ENCODE results near the gene RBMS3. TPM values are rescaled to one million over a fixed set of nuclear protein-coding genes. Genes with fewer than 3 reads are reported as not detected.

Gene RBMS3
- total RNA-seq, 1 experiment from 2014 or later, result 74.2 TPM

DNA sequence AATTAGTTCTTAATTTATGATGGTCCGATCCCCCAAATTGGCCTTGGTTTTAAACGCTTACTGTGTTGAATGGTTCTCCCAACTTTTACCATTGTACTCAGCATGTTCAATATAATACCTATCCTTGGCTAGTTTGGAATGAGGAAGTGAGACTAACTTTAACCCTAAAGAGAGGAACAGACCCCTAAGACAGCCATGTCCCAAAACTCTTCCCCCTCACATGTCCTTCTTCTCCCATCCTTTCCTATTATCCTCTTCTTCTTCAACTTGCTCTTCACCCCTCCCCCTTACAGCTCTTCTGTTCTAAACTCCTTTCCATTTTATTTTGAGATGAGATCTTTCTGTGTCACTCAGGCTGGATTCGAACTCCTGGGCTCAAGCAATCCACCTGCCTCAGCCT is 116.5 kb downstream of the RBMS3 start:
- peaks cover 6% of the 10 kb centered on the region for H3K9me3 Mint-ChIP-seq (ENCODE audit: unreplicated experiment)
- no peaks in the 10 kb centered on the region for H3K27me3 Mint-ChIP-seq (ENCODE audit: insufficient read depth, unreplicated experiment)
- CTCF ChIA-PET, result no interaction called here
- no TSS peak for BruUV-seq (replicated peaks)
- peaks cover 6% of the 10 kb centered on the region for H3K4me1 Mint-ChIP-seq (ENCODE audit: insufficient read depth, unreplicated experiment)
- no peak overlapping the region for H3K4me3 Mint-ChIP-seq (ENCODE audit: unreplicated experiment)
- POLR2A ChIA-PET, result no interaction called here
- TF ChIP-seq, protein P1, sequence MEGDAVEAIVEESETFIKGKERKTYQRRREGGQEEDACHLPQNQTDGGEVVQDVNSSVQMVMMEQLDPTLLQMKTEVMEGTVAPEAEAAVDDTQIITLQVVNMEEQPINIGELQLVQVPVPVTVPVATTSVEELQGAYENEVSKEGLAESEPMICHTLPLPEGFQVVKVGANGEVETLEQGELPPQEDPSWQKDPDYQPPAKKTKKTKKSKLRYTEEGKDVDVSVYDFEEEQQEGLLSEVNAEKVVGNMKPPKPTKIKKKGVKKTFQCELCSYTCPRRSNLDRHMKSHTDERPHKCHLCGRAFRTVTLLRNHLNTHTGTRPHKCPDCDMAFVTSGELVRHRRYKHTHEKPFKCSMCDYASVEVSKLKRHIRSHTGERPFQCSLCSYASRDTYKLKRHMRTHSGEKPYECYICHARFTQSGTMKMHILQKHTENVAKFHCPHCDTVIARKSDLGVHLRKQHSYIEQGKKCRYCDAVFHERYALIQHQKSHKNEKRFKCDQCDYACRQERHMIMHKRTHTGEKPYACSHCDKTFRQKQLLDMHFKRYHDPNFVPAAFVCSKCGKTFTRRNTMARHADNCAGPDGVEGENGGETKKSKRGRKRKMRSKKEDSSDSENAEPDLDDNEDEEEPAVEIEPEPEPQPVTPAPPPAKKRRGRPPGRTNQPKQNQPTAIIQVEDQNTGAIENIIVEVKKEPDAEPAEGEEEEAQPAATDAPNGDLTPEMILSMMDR (IDR thresholded peaks at IDR 0.05; ENCODE audit: unreplicated experiment), result no peak
- peaks cover 4% of the 10 kb centered on the region for H3K36me3 Mint-ChIP-seq (ENCODE audit: insufficient read depth, unreplicated experiment)
- H3K27ac Mint-ChIP-seq (ENCODE audit: low read depth, unreplicated experiment), result no peak overlapping the region
- intact Hi-C loops (cut with micrococcal nuclease), result no loop called here
- DNase-seq (ENCODE audit: unreplicated experiment), result no peak

DNA sequence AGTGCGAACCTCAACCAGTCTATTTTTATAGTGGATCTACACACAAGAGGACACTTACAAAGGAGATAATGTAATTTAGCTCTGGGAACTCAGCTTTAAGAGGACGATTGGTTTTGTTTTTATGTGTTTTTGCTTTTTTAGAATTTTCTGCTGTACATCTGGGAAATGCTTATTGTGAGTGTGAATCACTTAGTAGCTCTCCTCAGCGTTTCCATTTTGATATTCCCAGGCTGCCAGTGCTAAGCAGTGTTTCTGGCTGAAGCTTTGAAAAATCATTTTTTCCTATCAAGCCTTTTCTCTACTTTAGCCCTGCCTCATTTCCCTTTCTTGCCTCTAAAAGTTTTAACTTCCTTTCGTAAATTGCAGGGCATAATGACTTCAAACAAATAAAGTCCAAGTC is 117.9 kb downstream of the RBMS3 start:
- TF ChIP-seq, protein P1 (IDR thresholded peaks at IDR 0.05; ENCODE audit: unreplicated experiment), result no peak
- H3K27me3 Mint-ChIP-seq (ENCODE audit: insufficient read depth, unreplicated experiment), result no peaks in the 10 kb centered on the region
- H3K27ac Mint-ChIP-seq (ENCODE audit: low read depth, unreplicated experiment), result no peak overlapping the region
- BruUV-seq (replicated peaks), result no TSS peak
- no peak overlapping the region for H3K4me3 Mint-ChIP-seq (ENCODE audit: unreplicated experiment)
- H3K36me3 Mint-ChIP-seq (ENCODE audit: insufficient read depth, unreplicated experiment), result peaks cover 4% of the 10 kb centered on the region
- peaks cover under 1% of the 10 kb centered on the region for H3K9me3 Mint-ChIP-seq (ENCODE audit: unreplicated experiment)
- ChIA-PET CTCF (interaction anchor here (0.5 to 1.2 kb wide), 4 partner anchors 8 to 550 kb away, joined by 3 to 4 read pairs (median 3); no protein-coding TSS in a partner anchor), POLR2A (interaction anchor here (0.7 kb wide), 1 partner anchor 530 kb away, joined by 3 read pairs; no protein-coding TSS in a partner anchor)
- intact Hi-C loops (cut with micrococcal nuclease), result no loop called here
- H3K4me1 Mint-ChIP-seq (ENCODE audit: insufficient read depth, unreplicated experiment), result peaks cover 6% of the 10 kb centered on the region
- no peak for DNase-seq (ENCODE audit: unreplicated experiment)

DNA sequence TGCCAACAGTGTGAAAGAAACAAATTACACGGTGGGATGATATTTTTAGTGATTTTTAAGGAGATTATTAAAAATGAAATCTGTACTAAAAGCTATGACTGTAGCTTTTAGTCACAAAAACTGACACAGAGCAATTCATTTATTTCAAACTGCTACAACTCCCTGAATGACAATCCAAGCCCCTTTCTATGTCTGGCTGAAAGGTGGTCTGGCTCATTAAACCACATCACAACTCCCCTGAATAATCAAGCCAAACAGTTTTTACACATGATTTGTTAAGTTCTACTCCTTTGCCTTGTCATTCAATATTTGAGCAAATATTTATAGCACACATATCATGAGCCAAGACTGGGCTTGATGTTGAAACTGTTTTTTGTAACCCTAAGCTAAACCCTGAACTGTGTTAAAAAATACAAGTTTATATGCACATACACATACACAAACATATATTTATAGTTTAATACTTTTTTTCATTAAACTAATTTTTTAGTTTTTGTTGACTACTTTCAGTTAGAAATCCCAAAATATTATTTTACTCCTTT is 125.5 kb downstream of the RBMS3 start:
- H3K4me1 Mint-ChIP-seq (ENCODE audit: insufficient read depth, unreplicated experiment), result peaks cover 11% of the 10 kb centered on the region
- no peak for DNase-seq (ENCODE audit: unreplicated experiment)
- POLR2A ChIA-PET, result interaction anchor here (0.6 kb wide), 1 partner anchor 301 kb away, joined by 3 read pairs; no protein-coding TSS in a partner anchor
- no TSS peak for BruUV-seq (replicated peaks)
- intact Hi-C loops (cut with micrococcal nuclease), result no loop called here
- no peaks in the 10 kb centered on the region for H3K27me3 Mint-ChIP-seq (ENCODE audit: insufficient read depth, unreplicated experiment)
- CTCF ChIA-PET, result interaction anchor here (0.5 to 0.6 kb wide), 2 partner anchors 8 to 98 kb away, joined by 3 read pairs; no protein-coding TSS in a partner anchor
- H3K9me3 Mint-ChIP-seq (ENCODE audit: unreplicated experiment), result no peaks in the 10 kb centered on the region
- H3K36me3 Mint-ChIP-seq (ENCODE audit: insufficient read depth, unreplicated experiment), result peaks cover 7% of the 10 kb centered on the region
- H3K27ac Mint-ChIP-seq (ENCODE audit: low read depth, unreplicated experiment), result no peak overlapping the region
- H3K4me3 Mint-ChIP-seq (ENCODE audit: unreplicated experiment), result no peak overlapping the region
- TF ChIP-seq, protein P1 (IDR thresholded peaks at IDR 0.05; ENCODE audit: unreplicated experiment), result no peak

DNA sequence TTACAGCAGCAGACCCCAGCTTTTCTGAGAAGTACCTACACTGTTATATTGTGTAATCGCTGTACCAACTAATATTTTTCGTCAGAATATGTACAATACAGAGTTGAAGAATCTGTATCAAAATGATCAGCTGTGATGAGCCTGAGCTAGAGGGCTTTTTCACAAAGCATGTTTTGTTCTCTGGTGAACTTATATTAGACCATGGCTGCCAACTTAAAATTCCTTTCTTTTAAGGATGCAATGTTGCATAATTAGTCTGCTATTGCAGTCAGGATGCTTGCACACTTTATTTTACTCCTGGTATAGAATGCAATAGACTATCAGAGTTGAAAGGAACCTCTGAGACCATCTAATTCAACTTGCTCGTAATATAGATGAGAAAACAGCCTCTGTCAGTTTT is 127.8 kb downstream of the RBMS3 start:
- no peak overlapping the region for H3K27ac Mint-ChIP-seq (ENCODE audit: low read depth, unreplicated experiment)
- intact Hi-C loops (cut with micrococcal nuclease), result no loop called here
- H3K27me3 Mint-ChIP-seq (ENCODE audit: insufficient read depth, unreplicated experiment), result no peaks in the 10 kb centered on the region
- DNase-seq (ENCODE audit: unreplicated experiment), result no peak
- TF ChIP-seq, protein P1 (IDR thresholded peaks at IDR 0.05; ENCODE audit: unreplicated experiment), result no peak
- H3K4me1 Mint-ChIP-seq (ENCODE audit: insufficient read depth, unreplicated experiment), result peaks cover 11% of the 10 kb centered on the region
- peaks cover 7% of the 10 kb centered on the region for H3K36me3 Mint-ChIP-seq (ENCODE audit: insufficient read depth, unreplicated experiment)
- BruUV-seq (replicated peaks), result no TSS peak
- no peaks in the 10 kb centered on the region for H3K9me3 Mint-ChIP-seq (ENCODE audit: unreplicated experiment)
- ChIA-PET POLR2A (no interaction called here), CTCF (interaction anchor here (0.6 to 1.4 kb wide), 3 partner anchors 15 to 120 kb away, joined by 3 to 6 read pairs (median 4); no protein-coding TSS in a partner anchor)
- no peak overlapping the region for H3K4me3 Mint-ChIP-seq (ENCODE audit: unreplicated experiment)

All from MCF 10A (cell line).